CD1c-positive myeloid dendritic cell (primary cell): ENCODE results near the gene TARBP2.
"Not testable (repeated sequence)": the region's sequence is repeated elsewhere in the genome, so short reads cannot be mapped to it uniquely, and the experiment has no call there.

Experiments
- DNase-seq: peaks from one replicate; pipeline ENCODE4 v3.0.0-alpha.2; 2016; ENCODE audit errors: extremely low spot score

TARBP2 gene

DNA sequence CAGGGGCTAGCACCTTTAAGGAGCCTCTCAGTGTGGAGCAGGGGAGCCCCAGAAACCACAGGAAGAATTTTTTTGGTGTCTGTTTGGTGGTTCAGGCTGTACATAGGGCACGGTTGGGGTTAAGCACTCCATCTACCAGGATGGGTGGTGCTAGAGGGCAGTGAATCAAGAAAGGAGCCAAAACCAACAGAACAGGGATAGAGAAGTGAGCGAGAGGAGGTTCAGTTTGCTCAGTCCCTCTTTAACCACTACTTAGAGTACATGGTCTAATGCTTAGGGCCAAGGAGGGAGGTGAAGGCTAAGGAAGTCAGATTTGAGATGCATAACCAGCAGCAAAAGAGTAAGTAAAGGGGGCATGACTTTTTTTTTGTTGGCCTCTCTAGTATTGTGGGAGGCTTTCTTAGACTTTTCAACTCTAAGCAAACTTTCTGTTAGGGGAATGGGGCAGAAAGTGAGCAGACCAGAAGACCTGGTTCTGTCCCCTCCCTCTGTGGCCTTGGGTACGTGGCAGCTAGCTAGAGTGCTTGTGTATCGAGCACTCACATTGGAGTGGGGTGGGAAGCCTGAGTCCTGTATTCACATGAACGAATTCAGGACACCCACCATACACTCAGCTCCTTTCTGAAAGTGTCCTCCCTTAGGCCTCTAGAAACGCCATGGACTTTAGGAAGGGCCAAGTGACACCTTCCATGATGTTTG, 12.8 kb downstream of the TARBP2 start:
- no peak for DNase-seq

- no peak for DNase-seq
Observed at GRCh38 chr12:53514628-53515290, 13.7 kb downstream of the TARBP2 start.

DNA sequence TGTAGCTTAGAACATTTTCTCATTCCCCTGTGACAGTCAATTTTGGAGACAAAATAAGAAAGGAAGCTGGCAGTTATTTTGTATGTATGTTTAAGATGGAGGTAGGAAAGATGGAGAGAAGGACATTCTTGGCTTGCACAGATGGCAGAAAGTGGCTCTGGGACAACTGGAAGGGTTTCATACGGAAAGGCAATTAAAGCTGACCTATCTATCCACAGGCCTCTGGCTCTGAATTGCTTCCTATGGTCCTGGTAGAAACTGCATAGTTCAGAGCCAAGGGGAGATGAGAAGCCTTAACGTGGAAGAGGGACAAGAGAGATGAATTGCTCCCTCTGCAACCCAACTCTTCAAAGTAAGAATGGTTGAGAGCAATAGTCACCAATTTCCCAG, 14.2 kb downstream of the TARBP2 start:
- DNase-seq, result no peak

DNA sequence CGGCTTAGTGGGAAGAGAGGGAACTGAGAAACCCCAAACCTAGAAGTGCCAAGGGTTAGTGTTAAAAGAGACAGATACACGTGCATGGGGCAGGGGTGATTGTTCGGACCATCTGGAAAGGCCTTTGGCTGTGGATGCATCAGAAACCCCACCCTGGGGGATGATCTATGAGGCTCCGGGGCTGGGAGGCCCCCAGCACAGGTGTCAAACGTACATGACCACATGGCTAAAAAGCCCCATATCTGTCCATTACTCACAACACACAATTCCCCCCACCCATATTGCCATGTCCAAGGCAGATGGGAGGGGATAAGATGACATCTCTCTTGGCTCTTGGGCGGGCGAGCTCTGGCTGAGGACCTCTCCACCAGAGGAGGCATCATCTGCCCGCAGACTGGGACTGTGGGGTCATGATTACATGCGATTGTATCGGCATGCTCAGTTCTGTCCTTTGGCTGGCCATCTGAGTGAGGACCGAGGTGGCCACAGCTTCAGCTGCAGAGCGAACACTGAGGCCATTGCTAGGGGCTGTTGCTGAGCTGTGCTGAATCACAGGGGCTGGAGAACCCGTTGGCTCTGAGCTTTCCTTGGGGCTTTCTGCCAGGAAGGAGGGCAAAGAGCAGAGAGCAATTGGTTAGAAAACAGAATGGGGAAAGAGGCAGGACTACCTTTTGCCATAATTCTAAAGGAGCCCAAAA, 15.8 kb downstream of the TARBP2 start:
- peak; percentile 7 for DNase-seq

GRCh38 chr12:53518381-53518780, 17.3 kb downstream of the TARBP2 start:
- no peak for DNase-seq

DNA sequence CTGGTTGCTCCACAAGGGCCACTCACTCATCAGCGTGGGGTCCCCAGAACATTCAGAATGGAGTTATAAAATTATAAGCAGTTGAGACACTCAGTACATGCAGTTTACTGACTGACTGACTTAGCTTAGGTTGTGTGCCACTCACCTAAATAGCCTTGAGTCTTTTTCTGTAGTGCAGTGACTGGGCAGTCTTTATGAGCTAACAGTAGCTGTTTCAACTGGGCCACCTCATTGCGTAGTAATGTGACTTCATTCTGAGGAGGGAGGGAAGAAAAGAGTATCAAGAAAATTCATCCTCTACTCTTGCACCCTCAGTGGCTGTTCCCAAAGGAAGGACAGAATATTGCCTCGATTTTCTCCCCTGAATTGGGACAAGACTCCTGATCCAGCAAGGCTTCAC, 22.0 kb downstream of the TARBP2 start:
- no peak for DNase-seq

DNA sequence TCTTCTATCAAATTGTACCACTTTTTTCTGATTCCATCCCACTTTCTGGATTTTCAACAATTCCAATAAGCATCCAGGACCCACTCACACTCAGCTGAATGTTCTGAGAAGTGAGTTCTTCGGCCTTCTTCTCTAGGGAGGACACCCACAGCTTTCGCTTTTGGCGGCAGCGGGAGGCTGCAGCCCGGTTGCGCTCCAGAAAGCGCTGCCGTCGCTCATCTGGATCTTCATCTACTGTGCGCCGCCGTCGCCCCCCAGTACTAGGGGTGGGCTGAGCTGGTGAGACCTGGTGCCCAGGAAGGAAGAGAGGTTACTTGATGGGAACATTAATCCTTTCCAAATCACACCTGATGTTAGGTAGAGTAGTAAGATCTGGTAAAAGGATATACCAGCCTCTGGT, 23.4 kb downstream of the TARBP2 start:
- DNase-seq, result no peak

DNA sequence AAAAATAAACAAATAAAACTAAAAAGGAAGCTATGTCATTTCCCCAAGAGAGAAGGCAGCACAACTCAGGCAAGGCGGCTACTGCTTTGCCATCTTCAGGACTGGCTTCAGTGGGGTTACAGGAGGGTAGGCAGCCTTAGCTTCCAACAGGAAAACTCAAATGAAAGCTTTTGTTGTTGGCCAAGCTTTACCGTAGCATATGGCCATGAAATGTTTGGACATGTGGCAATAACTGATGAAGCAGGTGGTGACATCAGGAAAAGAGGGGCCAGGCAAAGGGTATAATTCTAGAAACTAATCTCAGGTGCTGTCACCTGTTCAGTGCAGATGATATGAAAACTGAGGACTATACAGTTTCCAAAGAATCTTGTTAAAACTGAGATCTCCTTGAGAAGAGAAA, 29.0 kb downstream of the TARBP2 start:
- no peak for DNase-seq

GRCh38 chr12:53530920-53531319, 29.8 kb downstream of the TARBP2 start:
- no peak for DNase-seq

DNA sequence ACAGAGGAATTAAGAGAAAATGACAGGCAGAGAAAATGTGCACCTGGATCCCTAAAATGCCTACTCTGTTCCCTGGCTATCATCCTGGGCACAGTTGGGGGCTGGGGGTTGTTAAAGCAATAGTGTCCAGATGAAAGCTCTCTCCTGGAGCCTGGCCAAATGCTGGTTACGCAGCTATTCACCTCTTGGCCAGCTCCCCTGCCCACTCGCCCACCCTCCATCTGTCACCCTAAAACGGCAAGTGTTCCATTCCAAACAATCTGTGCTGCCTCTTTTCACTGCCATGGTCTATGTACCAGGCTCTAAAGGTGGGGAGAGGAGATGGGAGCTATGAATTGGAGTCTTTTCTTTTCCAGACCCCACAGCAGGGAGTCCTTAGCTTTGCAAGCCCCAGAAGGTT, 30.9 kb downstream of the TARBP2 start:
- DNase-seq, result no peak

DNA sequence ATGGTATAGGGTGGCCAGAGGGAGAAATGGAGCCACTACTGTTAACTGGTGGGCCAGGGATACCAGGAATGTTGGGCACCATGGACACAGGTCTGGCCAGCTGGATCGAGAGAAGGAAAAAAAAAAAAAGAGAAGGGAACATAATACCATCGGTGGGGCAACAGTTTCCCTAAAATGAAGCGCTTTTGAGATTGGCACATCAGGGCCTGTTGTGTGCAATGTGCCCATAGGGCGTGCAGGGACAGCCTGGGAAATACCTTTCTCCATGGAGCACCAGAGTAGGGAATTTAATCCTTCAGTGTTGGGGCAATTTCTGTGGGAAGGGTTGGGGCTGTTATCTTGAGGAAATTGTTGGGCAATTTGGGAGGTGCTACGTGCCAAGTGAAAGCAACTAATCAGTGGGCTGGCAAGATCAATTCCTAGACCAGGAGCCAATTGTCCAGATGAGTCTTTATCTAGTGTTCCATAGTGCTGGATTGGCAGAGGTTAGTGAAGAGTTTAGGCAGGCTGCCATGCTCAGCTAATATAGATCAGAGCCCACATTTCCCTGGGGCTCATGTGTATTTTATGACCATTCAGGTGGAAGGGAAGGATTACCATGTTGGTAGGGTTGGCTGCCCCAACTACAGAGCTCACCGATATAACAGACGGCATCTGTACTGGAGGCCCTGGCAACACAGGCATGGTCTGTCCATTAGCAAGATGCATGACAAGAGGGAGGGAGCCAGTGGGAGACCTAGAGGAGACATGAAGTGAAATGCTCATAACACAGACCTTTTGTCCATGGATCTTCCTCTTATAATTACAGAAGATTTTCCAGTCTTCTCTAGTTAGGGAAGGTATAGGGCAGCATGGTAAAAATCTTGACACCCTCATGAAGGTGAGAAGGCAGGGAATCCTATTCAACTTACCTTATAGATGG, 31.7 kb downstream of the TARBP2 start:
- no peak for DNase-seq

- DNase-seq, result peak; percentile 48
Observed at GRCh38 chr12:53533471-53533870, 32.4 kb downstream of the TARBP2 start.

DNA sequence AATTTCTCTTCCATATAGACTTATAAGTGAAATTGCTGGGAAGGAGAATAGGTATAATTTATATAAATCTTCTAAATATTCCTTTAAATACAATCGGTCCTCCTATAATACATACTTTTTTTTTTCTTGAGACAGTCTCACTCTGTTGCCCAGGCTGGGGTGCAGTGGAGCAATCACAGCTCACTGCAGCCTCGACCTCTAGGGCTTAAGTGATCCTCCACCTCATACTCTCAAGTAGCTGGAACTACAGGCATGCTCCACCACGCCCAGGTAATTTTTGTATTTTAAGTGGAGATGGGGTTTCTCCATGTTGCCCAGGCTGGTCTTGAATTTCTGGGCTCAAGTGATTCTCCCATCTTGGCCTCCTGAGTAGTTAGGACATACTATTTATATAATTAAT, 35.9 kb downstream of the TARBP2 start:
- DNase-seq, result no peak

- DNase-seq, result no peak
Observed at GRCh38 chr12:53538209-53538689, 37.2 kb downstream of the TARBP2 start.

- no peak for DNase-seq
Observed at GRCh38 chr12:53539526-53539925, 38.4 kb downstream of the TARBP2 start.

GRCh38 chr12:53543539-53543938, 42.5 kb downstream of the TARBP2 start:
- DNase-seq, result peak; percentile 45

DNA sequence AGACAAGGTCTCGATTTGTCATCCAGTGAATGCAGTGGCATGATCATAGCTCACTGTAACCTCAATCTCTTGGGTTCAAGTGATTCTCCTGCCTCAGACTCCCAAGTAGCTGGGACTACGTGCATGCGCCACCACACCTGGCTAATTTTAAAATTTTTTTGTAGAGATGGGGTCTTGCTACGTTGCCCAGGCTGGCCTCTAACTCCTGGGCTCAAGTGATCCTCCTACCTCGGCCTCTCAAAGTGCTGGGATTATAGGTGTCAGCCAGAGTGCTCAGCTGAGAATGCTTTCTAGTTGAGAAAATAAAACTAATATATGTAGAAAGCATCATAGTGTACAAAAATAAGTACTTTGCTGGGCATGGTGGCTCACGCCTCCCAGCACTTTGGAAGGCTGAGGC, 47.3 kb downstream of the TARBP2 start:
- not testable (repeated sequence) for DNase-seq

- not testable (repeated sequence) for DNase-seq
Observed at GRCh38 chr12:53550131-53550530, 49.0 kb downstream of the TARBP2 start.

GRCh38 chr12:53550595-53550994, 49.5 kb downstream of the TARBP2 start:
- DNase-seq, result no peak

DNA sequence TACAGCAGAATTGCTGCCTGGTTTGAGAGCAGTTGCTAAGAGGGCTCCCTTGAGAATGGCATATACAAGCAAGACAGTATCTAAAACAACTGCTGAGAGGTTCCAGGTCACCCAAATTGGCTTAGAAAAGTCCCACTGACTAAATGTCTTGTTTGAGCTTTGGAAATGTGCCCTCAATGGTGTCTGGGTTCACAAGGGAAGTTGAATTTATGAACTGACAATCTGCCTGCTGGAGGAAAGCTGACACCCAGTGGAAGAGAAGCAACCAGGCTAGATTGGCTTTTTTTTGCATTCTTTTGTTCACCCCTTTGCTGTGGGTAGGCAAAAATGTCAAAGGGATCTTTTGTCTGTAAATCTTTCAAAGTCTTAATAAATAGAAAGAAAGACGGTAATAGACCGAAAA, 50.8 kb downstream of the TARBP2 start:
- no peak for DNase-seq

- no peak for DNase-seq
Observed at GRCh38 chr12:53552361-53553327, 51.6 kb downstream of the TARBP2 start.
